Measurements from ENCODE around the gene LPCAT3. TPM values are rescaled to one million over a fixed set of nuclear protein-coding genes. Genes with fewer than 3 reads are reported as not detected.

The LPCAT3 gene
- total and polyA plus RNA-seq, 4 donors: 45.4 to 78.6 (median 56.2) TPM

DNA sequence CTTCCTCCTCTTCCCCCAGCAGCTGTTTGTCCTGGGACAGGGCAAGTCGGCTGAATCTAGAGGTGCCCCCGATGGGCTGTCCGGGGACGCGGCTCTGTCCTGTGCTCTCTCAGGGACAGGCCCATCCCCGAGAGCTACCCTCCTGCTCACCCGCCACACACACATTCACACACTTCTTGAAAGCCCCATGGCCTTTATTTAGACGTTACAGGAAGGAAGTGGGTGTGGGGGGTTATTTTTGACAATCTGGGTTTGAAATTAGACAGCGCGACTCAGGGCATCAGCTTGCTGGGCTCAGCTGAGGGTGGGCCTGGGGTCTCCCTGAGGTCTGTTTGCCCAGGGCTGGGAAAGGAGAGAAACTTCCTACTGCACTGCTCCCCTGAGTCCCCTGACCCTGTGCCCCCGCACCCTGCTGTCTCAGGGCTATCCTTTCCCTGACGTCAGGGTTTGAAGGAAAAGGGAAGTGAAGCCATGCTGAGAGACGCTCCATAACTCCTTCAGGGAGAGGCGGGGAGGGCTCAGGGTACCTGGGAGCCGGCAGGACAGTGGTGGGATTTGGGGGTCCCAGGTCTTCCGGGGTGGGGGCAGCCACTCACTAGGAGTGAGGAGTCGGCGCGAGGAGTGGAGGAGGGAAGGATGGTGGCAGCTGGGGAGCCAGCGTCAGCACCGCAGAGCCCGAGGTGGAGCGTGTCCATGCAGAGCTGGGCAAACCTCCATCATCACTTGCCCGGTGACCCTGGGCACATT lies 59.0 kb downstream of the LPCAT3 start:
- Histone ChIP-seq H3K27ac (ENCODE audit: low read depth in 1 of 2, low read length in 1 of 2) (peak overlapping the region; percentile 51 to 82), H3K9me3 (ENCODE audit: control insufficient read depth in 4 of 4, insufficient read depth in 3 of 4, low read length in 3 of 4) (no peaks in the 10 kb centered on the region), H3K4me3 (no peak overlapping the region), H3K36me3 (ENCODE audit: control insufficient read depth in 4 of 4, insufficient read depth in 4 of 4, low read length in 4 of 4) (peaks cover 0 to 21% (median 0%) of the 10 kb centered on the region in 4 donors), H3K27me3 (ENCODE audit: control insufficient read depth in 3 of 3, insufficient read depth in 3 of 3, low read length in 2 of 3) (no peaks in the 10 kb centered on the region), H3K4me1 (ENCODE audit: control insufficient read depth in 5 of 5, insufficient read depth in 5 of 5, low read length in 5 of 5) (peaks cover 0 to 29% (median 11%) of the 10 kb centered on the region in 5 donors), H3K9ac (ENCODE audit: insufficient read depth in 1 of 2, low read length in 2 of 2) (no peak overlapping the region)
- no peak for ATAC-seq (ENCODE audit: insufficient read depth, low FRiP score)
- no peak for DNase-seq
- WGBS, 2 donors: 32 to 37% methylated on average over 24 of the region's 24 CpGs
- TF ChIP-seq, protein P1, sequence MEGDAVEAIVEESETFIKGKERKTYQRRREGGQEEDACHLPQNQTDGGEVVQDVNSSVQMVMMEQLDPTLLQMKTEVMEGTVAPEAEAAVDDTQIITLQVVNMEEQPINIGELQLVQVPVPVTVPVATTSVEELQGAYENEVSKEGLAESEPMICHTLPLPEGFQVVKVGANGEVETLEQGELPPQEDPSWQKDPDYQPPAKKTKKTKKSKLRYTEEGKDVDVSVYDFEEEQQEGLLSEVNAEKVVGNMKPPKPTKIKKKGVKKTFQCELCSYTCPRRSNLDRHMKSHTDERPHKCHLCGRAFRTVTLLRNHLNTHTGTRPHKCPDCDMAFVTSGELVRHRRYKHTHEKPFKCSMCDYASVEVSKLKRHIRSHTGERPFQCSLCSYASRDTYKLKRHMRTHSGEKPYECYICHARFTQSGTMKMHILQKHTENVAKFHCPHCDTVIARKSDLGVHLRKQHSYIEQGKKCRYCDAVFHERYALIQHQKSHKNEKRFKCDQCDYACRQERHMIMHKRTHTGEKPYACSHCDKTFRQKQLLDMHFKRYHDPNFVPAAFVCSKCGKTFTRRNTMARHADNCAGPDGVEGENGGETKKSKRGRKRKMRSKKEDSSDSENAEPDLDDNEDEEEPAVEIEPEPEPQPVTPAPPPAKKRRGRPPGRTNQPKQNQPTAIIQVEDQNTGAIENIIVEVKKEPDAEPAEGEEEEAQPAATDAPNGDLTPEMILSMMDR (IDR thresholded peaks at IDR 0.05; ENCODE audit: control extremely low read depth, extremely low read depth): no peak

DNA sequence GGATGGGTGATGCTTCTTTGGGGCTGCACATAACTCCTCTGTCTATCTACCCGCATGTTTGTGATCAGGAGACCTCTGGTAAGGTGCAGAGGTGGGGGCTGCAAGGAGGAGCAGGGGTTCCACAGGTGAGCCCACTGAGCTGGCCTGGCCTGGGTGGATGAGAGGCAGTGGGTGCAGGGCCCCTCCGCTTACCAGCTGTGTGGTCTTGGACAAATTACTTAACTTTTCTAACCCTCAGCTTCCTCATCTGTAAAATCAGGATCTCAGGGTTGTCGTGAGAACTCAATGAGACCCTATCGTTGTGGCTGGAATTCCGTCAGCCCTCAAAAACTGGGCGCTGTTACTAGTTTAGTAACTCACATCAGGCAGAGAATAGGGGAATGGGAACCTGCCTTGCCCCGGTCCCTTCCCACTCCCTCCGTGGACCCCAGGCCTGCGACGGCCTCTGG lies 59.6 kb downstream of the LPCAT3 start:
- no peak overlapping the region for H3K9ac ChIP-seq (ENCODE audit: insufficient read depth in 1 of 2, low read length in 2 of 2)
- peaks cover 0 to 29% (median 14%) of the 10 kb centered on the region in 5 donors for H3K4me1 ChIP-seq (ENCODE audit: control insufficient read depth in 5 of 5, insufficient read depth in 5 of 5, low read length in 5 of 5)
- peaks cover 0 to 21% (median 0%) of the 10 kb centered on the region in 4 donors for H3K36me3 ChIP-seq (ENCODE audit: control insufficient read depth in 4 of 4, insufficient read depth in 4 of 4, low read length in 4 of 4)
- ATAC-seq (ENCODE audit: insufficient read depth, low FRiP score) (no peak), DNase-seq (no peak)
- WGBS, 2 donors: 30 to 49% methylated on average over 10 of the region's 10 CpGs
- TF ChIP-seq, protein P1 (IDR thresholded peaks at IDR 0.05; ENCODE audit: control extremely low read depth, extremely low read depth): no peak
- H3K27me3 ChIP-seq (ENCODE audit: control insufficient read depth in 3 of 3, insufficient read depth in 3 of 3, low read length in 2 of 3): no peaks in the 10 kb centered on the region
- peak overlapping the region in 1 of 2 donors; percentile 82 for H3K27ac ChIP-seq (ENCODE audit: low read depth in 1 of 2, low read length in 1 of 2)
- H3K4me3 ChIP-seq: no peak overlapping the region
- no peaks in the 10 kb centered on the region for H3K9me3 ChIP-seq (ENCODE audit: control insufficient read depth in 4 of 4, insufficient read depth in 3 of 4, low read length in 3 of 4)

DNA sequence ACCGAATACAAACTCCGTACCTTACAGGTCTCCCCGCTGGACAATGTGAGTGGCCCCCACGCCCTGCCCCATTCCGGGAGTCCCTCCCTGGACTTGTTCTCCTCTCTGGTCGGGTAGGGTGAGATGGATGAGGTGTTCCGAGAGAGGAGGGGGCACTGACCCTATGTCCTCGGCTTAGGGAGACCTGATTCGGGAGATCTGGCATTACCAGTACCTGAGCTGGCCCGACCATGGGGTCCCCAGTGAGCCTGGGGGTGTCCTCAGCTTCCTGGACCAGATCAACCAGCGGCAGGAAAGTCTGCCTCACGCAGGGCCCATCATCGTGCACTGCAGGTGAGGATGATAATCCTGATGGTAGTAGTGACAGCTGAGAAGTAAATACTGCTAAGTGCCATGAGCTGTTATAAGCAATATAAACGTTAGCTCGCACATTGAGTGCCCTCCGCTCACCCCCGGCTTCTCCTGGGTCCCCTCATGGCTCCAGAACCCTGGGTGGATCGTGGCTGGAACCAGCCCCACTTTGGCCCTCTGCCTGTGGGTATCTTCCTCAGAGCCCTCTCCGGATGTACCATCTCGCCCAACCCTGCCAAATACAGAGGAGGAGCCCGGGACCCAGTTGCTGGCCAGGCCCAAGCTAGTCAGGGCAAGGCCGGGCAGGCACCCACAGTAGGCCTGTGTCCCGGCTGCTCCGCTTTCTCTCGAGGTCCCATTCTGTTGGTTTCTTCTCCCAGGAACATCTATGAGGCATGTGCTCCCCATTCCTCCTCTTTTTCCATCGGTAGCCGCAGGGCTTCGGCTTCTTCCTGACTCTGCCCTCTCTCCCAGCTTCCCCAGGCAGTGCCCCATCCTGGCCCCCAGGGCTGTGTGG lies 60.3 kb downstream of the LPCAT3 start:
- ATAC-seq (ENCODE audit: insufficient read depth, low FRiP score) (no peak), DNase-seq (no peak)
- H3K36me3 ChIP-seq (ENCODE audit: control insufficient read depth in 4 of 4, insufficient read depth in 4 of 4, low read length in 4 of 4): peaks cover 0 to 21% (median 0%) of the 10 kb centered on the region in 4 donors
- WGBS, 2 donors: 78 to 79% methylated on average over 28 of the region's 28 CpGs
- peaks cover 0 to 29% (median 16%) of the 10 kb centered on the region in 5 donors for H3K4me1 ChIP-seq (ENCODE audit: control insufficient read depth in 5 of 5, insufficient read depth in 5 of 5, low read length in 5 of 5)
- H3K27me3 ChIP-seq (ENCODE audit: control insufficient read depth in 3 of 3, insufficient read depth in 3 of 3, low read length in 2 of 3): no peaks in the 10 kb centered on the region
- H3K9me3 ChIP-seq (ENCODE audit: control insufficient read depth in 4 of 4, insufficient read depth in 3 of 4, low read length in 3 of 4): no peaks in the 10 kb centered on the region
- H3K9ac ChIP-seq (ENCODE audit: insufficient read depth in 1 of 2, low read length in 2 of 2): no peak overlapping the region
- TF ChIP-seq, protein P1 (IDR thresholded peaks at IDR 0.05; ENCODE audit: control extremely low read depth, extremely low read depth): no peak
- H3K4me3 ChIP-seq: no peak overlapping the region
- peak overlapping the region in 1 of 2 donors; percentile 82 for H3K27ac ChIP-seq (ENCODE audit: low read depth in 1 of 2, low read length in 1 of 2)
